Measurements from ENCODE around the gene CD99.
"Not testable (repeated sequence)": the region's sequence is repeated elsewhere in the genome, so short reads cannot be mapped to it uniquely, and the experiment has no call there.

CD99 gene

DNA sequence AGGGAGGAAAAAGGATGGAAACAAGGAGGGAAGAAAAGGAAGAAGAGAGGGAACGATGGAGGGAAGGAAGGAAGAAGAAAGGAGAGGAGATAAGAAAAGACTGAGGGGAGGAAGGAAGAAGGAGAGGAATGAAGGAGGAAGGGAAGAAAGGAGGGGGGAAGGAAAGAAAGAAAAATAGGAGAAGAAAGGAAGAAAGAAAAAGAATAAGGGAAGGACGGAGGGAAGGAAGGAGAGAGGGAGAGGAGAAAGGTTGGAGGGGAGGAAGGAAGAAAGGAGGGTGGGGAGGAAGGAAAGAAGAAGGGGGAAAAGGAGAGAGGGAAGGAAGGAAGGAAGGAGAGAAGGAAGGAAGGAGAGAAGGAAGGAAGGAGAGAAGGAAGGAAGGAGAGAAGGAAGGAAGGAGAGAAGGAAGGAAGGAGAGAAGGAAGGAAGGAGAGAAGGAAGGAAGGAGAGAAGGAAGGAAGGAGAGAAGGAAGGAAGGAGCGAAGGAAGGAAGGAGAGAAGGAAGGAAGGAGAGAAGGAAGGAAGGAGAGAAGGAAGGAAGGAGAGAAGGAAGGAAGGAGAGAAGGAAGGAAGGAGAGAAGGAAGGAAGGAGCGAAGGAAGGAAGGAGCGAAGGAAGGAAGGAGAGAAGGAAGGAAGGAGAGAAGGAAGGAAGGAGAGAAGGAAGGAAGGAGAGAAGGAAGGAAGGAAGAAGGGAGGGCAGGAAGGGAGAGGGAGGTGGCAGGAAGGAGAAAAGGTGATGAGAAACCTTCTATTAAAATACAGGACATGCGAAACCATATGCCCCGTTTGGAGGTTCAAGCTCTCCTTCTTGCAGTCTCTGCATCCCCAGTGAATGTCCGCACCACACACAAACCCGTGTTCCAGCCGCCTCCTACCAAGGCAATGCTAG, 82.3 kb downstream of the CD99 start:
- DNase-seq (ENCODE audit: low spot score): not testable (repeated sequence)

DNA sequence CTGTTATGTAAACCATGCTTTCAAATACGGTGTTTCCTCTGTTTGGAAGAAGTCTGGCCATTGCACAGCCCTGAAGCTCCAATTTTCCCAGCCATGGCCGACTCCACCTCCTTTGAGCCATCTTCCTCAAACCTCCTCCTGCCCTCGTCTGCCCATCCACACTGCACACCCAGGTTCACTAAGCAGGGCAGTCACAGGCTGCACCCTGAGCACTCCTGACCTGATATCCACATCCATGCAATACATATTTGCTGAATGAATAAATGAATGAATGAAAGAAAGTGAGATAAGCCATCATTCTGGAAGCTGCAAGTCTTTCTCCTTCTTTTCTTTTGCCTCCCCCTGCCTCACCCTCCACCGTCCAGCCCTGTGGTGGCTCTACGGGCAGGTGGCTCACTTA, 83.0 kb downstream of the CD99 start:
- DNase-seq (ENCODE audit: low spot score): no peak

DNA sequence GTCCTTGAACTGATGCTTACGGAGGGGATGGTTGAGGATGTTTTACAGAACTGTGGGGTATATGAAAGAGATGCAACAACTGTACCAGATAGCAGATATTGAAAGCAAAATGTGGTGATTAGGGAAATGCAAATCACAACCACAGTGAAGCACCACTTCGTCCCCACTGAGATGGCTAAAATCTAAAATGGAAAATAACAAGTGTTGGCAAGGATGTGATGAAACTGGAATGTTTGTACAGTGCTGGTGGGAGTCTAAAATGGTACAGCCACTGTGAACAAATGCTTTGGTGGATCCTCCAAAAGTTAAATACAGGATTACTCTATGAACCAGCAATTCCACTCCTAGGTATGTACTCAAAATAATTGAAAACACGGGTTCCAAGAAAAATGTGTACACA, 83.7 kb downstream of the CD99 start:
- no peak for DNase-seq (ENCODE audit: low spot score)

DNA sequence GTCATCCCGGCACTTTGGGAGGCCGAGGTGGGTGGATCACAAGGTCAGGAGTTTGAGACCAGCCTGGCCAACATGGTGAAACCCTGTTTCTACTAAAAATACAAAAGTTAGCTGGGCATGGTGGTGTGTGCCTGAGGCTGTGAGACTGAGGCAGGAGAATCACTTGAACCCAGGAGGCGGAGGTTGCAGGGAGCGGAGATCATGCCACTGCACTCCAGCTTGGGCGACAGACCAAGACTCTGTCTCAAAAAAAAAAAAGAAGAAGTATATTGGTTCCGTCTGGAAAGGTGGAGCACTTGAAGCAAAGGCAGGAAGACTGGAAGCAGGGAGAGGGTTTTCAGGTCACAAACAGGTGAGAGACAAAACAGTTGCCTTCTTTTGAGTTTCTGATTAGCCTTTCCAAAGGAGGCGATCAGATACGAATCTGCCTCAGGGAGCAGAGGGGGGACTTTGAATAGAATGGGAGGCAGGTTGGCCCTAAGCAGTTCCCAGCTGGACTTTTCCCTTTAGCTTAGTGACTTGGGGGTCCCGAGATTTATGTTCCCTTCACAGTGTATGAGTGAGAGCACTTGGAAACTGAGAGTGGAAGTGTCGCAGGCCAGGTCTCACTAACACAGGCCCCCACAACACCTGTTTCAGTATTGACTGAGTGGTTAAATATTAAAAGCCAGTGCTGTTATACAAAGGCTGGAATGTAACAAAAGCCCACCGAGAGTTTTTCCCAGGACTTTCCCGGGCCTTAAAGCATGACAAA, 89.6 kb downstream of the CD99 start:
- DNase-seq (ENCODE audit: low spot score): not testable (repeated sequence)

DNA sequence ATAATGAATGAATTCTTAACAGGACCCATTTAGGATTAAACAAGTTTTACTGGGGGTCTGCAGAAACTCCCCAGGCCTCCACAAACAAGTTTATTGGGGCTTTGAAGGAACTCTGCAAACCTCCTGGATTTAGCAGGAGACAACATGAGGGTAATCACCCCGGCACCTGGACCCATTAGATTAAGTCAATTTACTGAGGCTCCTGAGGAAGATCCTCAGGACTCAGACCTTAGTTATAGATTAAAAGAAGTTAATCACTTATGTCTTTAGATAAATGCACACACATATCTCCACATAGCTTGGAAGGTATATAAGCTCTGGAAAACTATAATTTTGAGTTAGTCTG, 90.1 kb downstream of the CD99 start:
- DNase-seq (ENCODE audit: low spot score): no peak

DNA sequence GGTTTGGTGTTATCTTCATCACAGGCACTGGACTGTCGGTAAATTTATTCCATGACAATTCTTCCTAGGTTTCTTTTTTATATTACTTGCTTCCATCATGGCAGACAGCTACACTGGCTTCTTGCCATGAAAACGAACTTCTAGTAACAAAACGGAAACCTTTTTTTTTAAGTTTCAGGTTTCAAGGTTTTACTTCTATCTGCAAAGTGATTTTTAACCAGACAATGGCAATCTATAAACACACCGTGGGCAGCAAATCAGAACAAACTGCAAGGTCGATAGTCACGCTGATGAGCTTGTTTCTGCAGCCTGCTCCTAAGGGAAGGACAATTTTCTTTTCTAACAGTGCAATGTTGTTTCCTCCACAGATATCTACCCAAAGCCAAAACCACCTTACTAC, 90.6 kb downstream of the CD99 start:
- no peak for DNase-seq (ENCODE audit: low spot score)

DNA sequence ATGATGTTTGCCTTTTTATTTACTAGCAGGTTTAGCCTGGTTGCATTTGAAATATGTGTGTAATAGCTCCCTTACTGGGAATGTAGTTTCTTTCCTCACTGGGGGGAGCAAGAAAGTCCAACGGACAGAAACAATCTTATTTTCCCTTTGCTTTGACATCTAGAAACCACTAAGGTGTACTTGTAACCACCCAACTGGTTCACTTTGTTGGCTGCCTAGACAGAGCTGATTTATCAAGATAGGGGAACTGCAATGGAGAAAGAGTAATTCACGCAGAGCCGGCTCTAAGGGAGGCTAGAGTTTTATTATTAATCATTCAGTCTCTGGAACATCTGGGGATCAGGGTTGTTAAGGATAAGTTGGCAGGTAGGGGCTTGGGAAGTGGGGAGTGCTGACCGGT, 91.1 kb downstream of the CD99 start:
- DNase-seq (ENCODE audit: low spot score): no peak

DNA sequence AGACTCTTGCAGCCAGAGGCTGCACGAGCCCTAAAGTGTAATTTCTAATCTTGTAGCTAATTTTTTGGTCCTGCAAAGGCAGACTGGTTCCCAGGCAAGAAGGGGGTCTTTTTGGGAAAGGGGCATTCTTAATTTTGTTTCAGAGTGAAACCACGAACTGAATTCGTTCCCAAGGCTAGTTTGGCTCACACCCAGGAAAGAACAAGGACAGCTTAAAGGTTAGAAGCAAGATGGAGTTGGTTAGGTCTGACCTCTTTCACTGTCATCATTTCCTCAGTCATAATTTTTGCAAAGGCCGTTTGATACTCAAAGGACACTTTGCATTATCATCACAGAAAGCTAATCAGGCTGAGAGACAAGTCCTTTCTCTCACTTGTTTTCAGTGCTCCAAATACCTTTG, 91.7 kb downstream of the CD99 start:
- DNase-seq (ENCODE audit: low spot score): no peak

DNA sequence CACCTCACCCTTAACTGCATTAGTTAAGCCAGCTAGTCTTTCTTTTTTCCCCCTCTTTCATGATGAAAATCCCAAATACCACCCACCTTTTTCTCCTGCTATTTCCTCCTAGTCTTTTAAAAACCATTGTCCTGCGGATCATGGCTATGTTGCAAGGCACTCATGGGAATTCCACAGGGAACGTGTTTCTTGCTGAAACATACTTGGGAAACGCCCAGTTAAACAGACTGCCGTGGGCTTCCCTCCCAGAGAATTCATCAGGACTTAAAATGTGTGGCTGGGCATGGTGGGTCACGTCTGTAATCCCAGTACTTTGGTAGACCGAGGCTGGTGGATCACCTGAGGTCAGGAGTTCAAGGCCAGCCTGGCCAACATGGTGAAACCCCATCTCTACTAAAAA, 92.9 kb downstream of the CD99 start:
- no peak for DNase-seq (ENCODE audit: low spot score)

DNA sequence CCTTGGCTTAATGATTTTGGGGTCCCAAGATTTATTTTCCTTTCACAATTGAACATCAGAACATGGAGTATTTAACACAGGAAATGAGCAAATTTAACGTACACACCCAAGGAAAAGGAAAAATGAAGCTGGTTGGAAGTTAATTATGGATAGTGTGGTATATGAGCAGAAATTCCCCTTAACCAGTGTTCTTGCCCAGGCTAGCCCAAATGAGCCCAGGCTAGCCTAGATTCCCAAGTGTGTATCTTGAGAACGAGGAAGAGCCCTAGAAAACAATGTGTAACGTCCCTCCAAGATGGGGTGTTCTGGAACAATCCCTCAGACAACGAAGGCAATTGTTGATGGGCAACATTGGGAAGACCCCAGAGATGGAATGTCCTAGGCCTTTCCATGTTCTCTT, 94.4 kb downstream of the CD99 start:
- no peak for DNase-seq (ENCODE audit: low spot score)

DNA sequence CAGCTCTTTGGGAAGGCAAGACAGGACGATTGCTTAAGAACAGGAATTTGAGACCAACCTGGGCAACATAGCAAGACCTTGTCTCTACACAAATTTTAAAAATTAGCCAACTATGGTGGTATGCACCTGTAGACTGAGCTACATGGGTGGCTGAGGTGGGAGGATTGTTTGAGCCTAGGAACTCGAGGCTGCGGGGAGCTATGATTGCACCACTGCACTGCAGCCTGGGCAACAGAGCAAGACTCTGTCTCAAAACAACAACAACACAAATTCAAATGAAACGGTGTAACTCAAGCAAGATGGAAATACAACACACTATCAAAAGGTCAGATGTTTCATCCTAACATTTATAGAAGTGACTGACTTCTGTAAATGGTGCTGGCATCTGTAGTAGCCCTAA, 97.9 kb downstream of the CD99 start:
- no peak for DNase-seq (ENCODE audit: low spot score)

DNA sequence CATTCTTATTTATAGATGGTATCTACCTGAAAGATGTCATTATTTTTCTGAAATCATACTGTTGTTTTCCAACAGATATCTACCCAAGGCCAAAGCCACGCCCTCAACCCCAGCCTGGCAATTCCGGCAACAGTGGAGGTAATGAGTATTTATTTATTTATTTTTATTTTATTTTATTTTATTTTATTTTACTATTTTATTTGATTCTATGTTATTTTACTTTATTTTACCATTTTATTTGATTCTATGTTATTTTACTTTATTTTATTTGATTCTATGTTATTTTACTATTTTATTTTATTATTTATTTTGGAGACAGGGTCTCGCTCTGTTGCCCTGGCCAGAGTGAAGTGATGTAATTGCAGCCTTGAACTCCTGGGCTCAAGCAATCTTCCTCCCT, 98.5 kb downstream of the CD99 start:
- DNase-seq (ENCODE audit: low spot score): no peak
